ENCODE results near the gene CALD1.

Gene CALD1

DNA sequence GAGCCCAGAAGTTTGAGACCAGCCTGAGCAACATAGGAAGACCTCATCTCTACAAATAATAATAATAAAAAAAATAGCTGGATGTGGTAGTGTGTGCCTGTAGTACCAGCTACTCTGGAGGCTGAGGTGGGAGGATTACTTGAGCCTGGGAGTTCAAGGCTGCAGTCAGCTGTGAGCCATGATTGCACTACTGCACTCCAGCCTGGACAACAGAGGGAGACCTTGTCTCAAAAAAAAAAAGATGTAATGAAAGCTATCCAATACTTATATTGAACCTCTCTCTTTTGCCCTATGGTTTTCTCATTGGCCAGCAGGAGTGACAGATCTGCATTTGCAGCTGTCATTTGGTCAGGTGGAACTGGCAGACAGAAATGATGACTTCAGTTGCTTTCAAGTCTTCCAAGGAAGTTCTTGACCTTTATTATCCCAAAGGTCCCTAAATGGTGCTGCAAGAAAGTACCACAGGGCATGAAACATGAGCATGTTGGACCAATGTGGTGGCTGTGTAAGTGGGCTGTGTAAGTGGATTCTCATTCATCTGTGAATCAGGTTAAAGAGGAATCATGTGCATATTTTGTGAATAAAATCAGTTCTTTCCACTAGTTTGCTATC lies 99.4 kb downstream of the CALD1 start:
- TF ChIP-seq, protein P1, sequence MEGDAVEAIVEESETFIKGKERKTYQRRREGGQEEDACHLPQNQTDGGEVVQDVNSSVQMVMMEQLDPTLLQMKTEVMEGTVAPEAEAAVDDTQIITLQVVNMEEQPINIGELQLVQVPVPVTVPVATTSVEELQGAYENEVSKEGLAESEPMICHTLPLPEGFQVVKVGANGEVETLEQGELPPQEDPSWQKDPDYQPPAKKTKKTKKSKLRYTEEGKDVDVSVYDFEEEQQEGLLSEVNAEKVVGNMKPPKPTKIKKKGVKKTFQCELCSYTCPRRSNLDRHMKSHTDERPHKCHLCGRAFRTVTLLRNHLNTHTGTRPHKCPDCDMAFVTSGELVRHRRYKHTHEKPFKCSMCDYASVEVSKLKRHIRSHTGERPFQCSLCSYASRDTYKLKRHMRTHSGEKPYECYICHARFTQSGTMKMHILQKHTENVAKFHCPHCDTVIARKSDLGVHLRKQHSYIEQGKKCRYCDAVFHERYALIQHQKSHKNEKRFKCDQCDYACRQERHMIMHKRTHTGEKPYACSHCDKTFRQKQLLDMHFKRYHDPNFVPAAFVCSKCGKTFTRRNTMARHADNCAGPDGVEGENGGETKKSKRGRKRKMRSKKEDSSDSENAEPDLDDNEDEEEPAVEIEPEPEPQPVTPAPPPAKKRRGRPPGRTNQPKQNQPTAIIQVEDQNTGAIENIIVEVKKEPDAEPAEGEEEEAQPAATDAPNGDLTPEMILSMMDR (IDR thresholded peaks at IDR 0.05): no peak

DNA sequence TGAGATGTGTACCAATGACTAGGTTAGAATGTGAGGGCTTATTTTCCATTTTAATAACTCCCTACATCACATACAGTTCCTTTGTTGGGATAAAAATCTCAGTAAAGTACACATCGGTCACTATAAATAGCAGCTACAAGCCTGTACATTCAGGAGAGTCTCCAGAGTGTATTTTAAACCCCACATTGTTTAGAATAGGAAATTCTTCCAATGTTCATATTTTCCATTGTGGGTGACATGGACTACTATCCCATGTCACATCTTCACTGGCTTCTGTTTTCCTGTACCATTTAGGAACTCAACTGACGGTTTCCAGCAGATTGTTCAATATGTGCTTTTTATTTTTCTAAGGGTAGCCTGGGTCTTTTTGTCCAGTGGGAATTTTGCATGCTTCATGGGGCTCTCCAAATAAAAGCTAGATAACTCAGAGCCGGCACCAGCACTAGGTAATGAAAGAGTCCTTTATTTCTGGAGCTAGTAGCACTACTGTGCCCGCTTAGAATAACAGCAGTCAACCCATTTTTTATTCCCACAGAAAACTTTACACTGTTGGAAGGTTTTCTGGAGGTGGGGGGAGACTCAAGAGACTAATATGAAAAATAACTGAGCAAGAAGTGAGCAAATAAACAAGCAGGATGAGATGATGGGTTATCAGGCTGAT lies 100.5 kb downstream of the CALD1 start:
- TF ChIP-seq, protein P1 (IDR thresholded peaks at IDR 0.05): no peak

DNA sequence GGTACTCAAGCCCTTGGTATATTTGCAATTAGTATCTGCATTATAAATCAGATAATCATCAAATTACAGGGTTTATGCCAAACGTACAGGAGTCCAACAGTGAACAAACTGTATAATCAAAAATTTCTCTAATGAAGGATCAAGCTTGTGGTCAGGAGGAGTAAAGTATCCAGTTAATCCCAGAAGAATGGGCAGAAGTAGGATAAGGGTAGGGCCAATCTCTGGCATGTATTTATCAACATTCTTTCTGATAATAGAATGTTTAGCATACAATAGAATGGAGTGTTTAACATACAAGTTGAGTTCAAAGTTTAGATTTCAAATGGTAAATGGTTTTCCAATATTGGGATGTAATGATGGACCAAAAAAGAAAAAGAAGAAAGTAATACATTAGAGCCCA lies 103.0 kb downstream of the CALD1 start:
- TF ChIP-seq, protein P1 (IDR thresholded peaks at IDR 0.05): no peak

DNA sequence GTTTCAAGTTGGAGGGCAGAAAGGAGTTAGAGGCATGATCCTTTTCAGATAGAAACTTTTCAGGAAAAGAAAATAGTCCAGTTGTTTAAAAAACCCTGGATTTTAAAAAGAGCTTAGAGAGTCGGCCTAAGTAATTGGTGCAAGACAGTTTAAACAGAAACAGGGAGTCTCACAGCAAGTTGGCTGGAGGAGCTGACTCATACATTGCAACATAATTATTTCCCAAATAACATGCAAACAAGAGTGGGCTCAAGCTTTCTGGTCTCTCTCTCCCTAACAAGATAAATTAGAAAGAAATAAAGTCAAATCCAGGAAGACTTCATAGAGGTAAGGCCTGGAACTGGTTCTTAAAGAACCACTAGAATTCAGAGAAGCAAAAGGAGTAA lies 106.5 kb downstream of the CALD1 start:
- TF ChIP-seq, protein P1 (IDR thresholded peaks at IDR 0.05): no peak

DNA sequence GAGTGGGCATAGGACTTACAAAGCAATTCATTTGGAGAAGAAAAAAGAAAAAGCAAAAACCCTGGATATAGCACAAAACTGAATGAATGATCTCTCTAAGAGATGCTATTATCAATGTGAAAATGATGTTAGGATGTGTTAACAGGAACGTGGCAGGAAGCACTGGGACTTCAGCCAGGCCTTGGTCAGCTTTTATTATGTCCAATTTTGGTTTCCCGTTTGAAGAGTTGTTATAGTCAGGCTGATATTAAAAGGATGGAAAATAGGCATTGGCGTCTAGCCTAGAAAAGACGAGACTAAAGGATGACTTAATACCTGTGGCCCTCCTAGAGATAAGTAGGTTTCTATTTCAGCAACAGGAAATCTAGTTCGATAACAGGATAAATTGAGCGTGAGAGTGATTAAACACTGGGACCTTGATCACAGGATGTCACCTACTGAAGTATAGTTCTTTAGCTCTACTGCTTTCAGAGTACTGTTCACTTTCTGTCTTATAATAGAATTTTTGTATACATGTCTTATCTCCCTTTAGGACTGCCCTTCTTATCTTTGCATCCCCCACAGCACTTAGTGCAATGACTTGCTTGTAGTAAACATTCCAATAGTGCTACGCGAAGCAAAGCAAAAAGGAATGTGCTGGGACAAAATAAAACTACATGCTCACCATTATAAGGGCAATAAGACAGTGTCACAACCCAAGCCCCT lies 107.1 kb downstream of the CALD1 start:
- TF ChIP-seq, protein P1 (IDR thresholded peaks at IDR 0.05): no peak

DNA sequence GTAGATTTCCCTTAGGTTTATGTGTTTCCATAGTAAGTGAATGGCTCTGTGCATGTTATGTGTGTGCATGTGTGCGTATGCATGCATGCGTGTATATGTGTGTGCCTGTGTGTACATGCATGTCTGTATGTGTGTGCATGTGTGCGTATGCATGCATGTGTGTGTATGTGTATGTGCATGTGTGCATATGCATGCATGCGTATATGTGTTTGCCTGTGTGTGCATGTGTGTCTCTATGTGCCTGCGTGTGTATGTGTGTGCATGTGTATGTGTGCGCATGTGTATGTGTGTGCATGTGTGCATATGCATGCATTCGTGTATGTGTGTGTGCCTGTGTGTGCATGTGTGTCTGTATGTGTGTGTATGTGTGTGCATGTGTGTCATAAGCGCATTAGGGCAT lies 108.1 kb downstream of the CALD1 start:
- TF ChIP-seq, protein P1 (IDR thresholded peaks at IDR 0.05): no peak

DNA sequence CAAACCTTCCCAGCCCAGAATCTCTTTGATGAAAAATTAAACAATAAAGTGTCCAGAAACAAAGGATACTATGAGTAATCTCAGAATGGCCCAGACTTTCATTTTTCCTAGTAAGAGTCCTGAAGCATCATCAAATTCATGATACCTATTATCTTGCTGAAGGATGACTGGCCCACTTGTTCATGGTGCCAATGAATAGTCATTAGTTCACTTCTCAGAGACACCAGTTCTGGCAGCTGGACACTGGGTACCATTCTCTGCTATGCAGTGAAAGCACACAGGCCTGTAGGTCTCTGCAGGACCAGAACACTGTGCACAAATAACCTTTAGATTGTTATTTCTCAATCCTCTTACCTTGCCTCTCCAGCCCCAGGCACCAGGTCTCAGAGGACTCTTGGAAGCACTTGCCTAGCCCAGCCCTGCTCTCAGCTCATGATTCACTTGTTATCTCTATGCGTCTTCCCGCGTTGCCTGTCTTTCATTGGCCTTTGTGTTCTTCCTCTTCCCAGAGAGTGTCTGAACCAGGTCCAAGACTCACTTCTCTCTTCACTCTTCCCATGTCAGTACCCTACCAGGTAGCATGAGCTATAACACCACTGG lies 108.8 kb downstream of the CALD1 start:
- TF ChIP-seq, protein P1 (IDR thresholded peaks at IDR 0.05): no peak

Measured in LNCAP (cell line).